Mucosa of gallbladder (tissue), 1 donor: ENCODE data around the gene NAP1L1. TPM values are rescaled to one million over a fixed set of nuclear protein-coding genes. Genes with fewer than 3 reads are reported as not detected.

Experiments used
- DNase-seq: peaks from one replicate; pipeline ENCODE4 v3.0.0-alpha.2; 2020; ENCODE audit warnings: low spot score
- total RNA-seq: library from RNA; stranded (reverse); gene quantifications from one replicate; pipeline ENCODE4 v1.2.1, GENCODE V29; 2021
- donor health status: DM: no; HTN: no; CAD: no.

Gene NAP1L1
- total RNA-seq, 1 donor from 2014 or later: 317 TPM

DNA sequence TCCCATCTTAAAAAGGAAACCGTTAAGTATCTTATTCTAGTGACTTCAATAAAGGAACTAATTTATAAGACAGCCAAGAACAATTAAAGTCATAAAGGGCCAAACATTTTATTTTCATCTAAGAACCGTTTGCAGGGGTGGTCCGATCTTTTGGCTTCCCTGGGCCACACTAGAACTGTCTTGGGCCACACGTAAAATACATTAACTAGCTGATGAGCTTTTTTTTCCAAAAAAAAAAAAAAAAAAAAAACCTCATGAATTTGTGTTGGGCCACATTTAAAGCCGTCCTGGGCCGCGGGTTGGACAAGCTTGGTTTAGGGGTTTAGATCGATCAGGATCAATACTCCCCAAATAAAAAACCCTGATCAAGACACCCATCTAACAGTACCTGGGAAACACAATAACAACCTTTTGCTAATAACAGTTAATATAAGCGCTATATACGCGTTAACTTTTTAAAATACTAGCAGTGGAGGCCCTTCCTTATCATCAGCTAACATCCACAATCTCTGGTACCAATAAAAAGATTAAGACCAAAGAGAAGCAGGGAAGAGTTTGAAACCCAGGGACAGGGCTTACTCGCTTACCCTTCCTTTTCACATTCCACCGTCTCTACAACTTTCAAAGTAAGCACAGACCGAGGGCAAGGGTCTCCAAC lies 1.1 kb downstream of the NAP1L1 start:
- no peak for DNase-seq

DNA sequence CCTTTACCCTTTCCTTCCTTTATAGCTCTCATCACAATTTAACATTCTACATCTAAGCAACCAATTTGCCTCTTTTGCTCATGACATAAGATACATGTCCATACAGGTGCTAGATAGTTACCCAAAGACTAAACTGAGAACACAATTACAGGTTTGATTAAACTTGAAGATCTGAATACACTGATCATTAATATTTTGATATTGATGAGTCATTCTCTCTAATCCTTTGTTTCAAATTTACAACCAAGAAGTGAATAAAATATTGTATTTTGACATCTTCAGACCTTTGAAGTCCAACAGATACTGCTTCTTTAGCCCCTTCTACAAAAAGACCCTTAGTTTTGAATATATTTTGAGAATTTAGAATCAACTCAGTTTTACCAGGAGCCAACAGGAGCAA lies 2.6 kb downstream of the NAP1L1 start:
- DNase-seq: no peak

DNA sequence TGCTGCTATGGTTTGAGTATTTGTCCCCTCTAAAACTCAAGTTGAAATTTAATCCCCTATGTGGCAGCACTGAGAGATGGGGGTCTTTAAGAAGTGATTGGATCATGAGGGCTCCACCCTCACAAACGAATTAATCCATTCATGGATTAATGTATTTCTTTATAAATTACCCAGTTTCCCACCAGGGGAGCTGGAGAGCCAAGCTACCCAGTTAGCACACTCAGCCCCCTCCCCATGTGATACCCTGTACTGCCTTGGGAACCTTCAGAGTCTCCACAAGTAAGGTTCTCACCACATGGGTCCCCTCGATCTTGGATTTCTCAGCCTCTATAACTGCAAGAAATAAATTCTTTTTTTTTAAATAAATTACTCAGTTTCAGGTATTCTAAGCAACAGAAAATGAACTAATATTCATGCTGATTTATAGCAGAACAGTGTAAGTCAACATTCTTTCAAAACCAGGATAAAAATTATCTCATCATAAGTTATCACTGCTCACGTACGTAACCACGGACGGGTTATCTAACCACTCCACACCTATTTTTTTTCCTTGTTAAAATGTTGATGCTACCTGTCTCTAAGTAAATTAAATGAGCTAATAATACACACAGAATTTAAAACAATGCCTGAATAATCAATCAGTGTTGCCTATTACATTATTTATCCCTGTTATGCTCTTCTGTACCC lies 3.6 kb downstream of the NAP1L1 start:
- no peak for DNase-seq

DNA sequence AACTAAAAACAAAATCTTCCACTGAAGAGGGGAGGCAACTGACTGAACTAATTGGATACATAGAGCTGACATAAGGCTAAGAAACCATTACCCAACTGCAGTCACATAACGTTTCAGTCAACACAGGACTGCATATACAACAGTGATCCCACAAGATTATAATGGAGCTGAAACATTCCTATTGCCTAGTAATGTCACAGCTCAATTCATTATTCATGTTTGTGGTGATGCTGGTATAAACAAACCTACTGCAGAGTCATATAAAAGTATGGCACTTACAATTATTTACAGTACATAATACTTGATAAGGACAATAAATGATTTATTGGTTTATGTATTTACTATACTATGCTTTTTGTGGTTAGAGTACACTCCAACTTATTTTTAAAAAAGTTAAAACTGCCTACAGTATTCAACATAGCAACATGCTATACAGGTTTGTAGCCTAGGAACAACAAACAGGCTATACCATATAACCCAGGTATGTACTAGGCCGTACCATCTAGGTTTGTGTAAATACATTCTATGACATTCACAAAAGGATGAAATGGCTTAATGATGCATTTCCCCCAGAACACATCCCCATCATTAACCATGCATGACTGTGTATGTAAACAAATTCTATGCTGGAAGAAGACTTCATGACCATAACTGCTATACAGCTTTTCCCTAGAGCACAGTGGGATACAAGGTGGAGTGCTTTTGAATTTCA lies 4.3 kb downstream of the NAP1L1 start:
- DNase-seq: no peak

DNA sequence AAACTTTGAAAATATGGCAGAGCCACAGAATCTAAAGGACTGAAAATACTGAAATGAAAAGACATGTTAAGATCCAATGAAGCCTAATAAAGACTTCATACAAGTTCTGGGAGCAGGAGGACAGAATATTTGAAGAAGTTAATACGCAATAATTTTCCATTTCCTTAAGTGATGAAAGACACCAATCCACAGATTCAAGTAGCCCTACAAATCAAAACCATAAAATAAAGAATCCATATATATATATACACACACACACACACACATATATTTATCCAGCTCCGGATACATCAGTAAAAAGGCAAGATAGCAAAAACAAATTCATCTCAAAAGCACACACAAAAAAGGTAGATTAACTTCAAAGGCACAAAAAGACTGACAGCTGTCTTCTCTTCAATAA lies 5.7 kb downstream of the NAP1L1 start:
- no peak for DNase-seq

DNA sequence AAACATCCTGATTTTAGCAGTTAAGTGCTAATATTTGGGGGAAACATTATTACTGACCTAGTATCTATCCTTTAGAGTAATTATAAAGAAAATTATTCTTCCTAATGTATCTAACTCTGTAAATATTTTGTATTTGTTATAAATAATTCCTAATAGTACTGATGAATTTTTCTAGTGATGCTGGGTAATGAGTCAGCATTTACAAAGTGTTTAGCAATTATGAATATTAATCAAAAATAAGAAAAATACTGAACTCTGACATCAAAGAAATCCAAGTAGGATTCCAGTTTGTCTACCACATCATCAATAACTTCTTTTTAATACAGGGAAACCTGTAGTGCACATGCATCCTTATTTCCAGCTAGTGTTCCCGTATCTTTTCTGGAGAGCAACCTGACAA lies 9.0 kb downstream of the NAP1L1 start:
- no peak for DNase-seq

DNA sequence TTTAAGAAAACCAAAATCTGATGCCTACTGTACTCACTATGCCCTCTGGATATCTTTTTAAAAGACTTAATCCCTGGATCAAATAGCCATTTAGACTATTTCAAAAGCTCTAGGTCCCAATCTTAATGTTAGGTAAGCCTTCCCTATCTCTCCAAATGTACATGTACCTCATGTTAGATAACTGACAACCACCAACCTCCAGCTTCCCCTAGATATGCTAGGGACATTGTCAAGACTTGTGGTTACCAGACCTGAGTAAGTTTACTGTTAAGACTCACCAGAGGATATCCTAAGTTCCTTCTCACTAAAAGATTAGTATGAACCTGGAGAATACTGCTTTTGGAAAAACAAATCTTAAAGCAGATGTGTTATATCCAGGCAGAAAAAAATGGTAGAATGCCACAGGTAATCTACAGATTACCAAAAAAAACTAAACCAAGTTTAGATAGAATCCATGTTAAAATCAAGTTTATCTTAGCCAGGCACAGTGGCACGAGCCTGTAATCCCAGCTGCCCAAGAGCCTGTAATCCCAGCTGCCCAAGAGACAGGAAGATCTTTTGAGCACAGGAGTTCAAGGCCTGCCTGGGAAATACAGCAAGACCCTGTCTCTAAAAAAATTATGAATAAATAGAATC lies 9.7 kb downstream of the NAP1L1 start:
- no peak for DNase-seq

DNA sequence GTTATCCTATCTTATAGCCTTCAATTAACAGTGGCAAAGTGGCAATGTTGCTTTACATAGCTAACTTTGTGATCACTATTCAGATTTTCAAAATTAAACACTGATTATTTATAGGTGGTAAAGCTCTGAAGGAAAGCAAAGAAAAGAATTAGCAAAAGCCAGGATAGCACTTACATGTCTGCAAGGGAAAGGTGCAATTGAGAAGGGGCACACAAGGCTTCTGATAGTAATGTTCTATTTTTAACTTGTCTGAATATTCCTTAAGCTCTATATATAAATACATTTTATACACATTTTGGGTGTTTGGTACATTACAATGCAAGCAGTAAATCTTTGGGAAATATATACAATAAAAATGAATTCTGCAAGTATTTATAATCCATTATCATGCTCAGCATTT lies 10.9 kb downstream of the NAP1L1 start:
- DNase-seq: no peak

DNA sequence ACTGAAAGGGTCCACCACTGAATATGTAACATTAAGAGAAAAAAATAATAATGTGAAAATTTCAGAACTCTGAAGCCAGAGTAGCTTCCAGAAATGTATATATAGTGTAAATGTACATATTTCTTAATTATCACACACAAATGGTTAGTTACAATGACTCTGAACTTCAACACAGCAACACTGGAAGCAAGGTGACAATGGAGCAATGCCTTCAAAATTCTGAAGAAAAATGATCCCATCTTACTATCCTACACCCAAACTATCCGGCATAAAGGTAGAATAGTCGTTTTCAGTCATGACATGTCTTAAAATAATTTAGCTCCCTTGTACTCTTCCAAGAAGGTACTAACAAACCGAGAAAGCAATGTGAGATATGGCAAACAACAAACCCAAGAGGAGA lies 11.9 kb downstream of the NAP1L1 start:
- DNase-seq: no peak

DNA sequence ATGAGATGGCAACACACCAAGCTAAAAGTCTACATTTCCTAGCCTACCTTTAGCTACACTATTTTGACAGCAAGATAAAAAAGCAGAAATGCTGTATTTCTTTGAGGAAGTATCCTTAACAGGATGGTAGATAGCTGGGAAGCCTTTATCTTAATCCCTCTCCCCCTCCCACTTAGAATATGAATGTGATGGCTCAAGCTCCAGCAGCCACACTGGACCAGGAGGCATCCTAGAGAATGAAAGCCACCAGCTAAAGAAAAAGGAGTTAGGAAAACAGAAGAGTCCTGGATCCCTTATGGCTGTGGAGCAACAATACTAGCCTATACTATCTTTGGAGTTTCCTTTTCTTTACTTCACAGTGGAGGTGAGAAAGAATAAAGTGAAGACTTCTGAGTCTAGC lies 15.1 kb downstream of the NAP1L1 start:
- DNase-seq: no peak

DNA sequence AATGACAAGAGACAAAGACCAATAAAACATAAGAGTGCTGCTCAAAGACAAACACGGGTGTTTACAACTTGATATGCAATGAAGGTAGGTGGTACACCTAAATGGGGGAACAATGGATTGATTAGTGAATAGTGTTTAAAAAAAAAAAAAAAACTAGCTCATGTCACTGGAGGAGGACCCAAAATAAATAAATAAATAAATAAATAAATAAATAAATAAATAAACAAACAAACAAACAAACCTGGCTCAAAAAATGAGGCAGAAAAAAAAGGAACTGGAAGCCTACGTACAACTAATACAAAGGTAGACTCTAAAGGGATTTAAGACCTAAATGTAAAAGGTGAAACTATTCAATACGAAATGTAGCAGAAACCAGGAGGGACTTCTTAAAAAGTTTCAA lies 18.6 kb downstream of the NAP1L1 start:
- DNase-seq: no peak

DNA sequence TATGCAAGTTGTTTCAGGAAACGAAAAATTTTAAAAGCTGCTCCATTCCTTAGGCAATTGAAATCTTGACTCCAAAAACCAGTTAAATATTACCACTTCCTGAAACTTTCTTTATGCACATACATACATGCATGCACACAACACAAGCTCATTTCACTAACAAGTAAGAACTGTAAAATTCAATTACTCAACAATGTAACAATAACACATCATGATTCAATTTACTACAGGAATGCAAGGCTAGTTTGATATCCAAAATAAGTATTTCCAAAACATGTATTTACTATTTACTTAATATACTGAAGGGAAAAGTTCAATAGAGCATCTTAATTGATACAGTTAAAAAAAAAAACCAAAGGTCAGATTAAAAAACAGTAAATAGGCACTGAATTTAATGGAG lies 19.6 kb downstream of the NAP1L1 start:
- no peak for DNase-seq

DNA sequence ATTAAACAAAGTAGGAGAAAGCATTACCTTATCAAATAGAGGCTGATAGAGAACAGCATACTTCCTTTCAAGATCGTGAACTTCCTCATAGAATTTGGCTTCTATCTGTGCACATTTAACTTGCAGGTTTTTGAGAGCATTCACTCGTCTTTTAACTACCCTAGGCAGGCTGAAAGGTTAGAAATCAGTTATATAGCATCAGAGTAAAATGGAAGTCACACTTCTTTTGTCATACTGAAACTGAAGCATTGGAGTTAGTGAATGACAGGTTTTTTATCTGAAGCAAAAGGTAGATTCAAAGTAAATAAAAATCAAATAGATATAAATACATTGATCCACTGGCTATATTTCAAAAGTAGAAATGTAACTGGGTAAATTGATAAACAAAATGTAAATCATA lies 24.4 kb downstream of the NAP1L1 start:
- no peak for DNase-seq

DNA sequence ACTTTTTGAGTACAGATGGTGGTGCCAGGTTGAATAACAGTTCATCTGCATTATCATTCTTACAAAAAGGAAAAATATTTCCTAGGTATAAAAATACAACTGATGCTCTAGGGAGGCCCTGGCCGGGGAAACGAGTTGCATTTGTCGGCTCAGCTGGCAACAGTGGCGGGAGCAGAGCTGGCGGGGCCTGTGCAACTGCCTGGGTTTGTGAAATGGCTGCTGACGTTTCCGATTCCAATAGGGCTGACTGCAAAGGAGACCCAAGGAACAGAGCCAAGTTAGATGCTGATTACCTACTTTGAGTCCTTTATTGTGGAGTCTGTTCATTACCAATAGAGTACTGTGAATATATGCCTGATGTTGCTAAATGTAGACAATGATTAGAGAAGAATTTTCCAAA lies 27.2 kb downstream of the NAP1L1 start:
- no peak for DNase-seq

DNA sequence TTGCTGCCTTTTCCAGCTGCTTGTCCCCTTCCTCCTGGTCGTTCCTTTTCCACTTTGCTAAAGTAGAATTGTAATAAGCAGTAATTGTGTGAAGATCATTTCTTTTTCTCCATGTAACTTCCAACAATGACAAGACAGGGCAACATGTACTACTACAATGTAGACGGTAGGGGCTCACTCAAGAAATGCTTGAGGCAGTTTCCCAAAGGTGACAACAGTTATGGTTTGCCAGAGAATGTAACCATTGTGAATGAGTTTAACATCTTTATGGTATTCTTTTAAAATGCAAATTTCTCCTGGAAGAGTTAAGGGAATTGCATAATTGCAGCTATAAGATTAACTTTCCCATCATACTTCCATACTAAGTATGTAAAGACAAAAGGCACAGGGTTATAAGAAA lies 29.1 kb downstream of the NAP1L1 start:
- DNase-seq: no peak

DNA sequence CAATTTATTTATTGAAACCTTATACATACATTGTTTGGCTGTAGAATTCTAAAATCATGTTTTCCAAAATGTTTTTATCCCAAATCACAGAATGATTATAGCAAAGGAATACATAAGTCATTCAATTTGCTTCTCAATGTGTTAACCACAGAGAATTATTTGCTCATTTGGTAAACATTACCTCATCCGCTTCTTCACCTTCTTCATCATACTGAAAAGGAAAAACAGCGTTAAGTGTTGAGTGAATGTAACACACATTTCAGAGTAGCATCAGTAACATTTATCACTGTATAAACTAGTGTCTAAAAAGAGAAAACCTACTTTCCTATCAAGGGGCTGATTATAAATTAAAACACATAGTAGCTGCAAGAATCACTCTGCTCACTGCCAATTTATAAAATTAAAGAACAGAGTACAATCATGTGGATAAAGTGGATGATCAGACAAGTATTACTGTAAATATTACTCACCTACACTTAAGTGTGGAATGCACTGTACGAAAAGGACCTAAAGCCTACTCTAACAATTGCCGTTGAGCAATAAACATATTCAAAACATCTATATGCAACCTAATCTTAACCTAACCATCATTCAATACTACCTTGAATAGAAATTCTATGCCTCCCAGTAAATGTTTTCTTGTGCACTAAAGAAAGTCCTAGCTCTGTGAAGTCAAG lies 34.8 kb downstream of the NAP1L1 start:
- DNase-seq: no peak

DNA sequence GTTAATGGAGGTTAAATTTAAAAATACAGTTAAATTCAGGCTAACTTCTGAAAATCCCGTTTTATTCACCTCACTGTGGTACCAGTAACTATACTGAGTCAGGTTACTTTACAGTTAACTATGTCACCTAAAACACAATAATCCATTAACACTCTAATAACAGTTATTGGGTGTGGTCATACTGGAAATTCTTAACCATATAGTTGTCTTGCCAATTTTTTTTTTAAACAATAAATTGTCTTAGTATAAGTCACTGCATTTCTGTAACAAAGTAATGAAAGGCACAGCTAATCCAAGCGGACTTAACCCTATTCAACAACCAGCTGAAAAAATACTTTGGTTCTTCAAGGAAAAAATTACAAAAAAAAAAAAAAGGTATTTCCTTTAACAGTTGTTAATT lies 36.7 kb downstream of the NAP1L1 start:
- no peak for DNase-seq

DNA sequence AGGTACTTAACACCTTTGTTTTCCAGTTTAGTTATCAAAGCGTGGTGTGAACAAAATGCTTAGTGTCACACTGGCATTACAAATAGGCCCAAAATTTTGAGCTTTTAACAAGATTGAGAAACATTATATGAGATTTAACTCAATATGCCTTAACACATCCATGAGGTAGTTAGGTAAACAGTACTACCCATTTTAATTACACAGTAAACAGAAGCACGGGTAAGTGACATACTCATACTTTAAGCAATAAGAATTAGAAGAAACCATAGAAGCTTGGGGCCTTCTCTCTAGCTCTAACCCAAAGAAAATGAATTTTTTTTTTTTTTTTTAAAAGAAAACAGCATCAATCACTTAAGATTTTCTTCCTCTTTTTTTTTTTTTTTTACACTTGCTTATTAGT lies 37.4 kb downstream of the NAP1L1 start:
- DNase-seq: no peak

DNA sequence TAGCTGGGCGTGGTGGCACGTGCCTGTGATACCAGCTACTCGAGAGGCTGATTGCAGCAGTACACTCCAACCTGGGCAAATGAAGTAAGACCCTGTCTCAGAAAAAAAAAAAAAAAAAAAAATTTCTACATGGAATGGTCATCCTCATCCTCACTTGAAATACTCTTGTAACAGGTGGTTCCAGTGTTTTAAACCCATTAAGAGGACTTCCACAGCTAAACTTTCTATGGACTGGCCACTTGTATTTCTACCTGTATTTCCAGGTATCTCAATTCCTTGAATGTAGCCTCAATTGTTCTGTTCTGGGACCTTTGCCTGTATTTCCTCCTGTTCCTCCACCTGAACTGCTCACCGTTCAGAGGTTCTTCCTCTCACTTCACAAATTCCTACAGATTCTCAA lies 41.1 kb downstream of the NAP1L1 start:
- DNase-seq: no peak

DNA sequence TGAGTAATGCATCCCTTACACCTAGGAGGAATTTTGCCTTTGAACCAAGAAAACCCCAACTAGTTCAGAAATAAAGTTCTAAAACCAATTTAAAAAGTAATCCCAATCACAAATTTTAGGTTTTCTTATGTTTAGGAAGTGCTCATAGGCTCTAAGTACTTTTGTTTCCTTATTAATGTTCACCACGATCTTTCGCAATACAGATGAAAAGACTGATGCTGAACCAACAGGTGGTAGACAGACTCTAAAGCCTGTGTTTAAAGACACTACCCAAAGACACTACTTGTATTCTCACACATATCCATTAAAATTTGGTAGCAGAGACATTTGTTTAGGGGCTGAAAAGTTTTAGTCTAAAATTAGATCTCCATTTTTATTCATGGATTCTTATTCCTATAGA lies 42.3 kb downstream of the NAP1L1 start:
- DNase-seq: no peak

DNA sequence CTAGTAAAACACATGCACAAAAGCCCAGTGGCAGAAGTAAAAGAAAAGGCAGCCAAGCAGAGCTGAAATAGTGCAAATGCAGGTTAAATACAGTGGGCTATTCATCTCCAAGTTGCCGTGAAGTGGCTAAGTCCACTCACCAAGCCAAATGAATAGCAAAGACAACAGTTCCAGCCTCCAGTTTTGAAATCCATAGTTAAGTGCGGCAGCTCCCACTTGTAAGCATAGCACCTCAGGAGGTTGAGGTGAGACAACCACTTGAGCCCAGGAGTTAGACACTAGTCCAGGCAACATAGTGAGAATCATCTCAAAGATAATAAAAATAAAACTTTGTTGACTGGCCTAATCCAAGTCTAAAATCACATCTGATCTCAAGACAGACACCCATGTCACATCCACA lies 43.1 kb downstream of the NAP1L1 start:
- DNase-seq: no peak

DNA sequence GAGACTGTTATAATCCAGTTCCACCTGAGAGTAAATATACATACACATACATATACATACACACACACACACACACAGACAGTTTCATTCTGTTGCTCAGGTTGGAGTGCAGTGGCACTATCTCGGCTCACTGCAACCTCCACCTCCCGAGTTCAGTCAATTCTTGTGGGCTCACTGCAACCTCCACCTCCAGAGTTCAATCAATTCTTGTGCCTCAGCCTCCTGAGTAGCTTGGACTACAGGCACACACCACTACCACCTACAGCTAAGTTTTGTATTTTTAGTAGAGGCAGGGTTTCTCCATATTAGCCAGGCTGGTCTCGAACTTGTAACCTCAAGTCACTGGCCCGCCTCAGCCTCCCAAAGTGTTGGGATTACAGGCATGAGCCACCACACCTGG lies 44.0 kb downstream of the NAP1L1 start:
- no peak for DNase-seq
